Heart left ventricle (tissue), 16 donors: ENCODE results near the gene KRT6A. TPM values are rescaled to one million over a fixed set of nuclear protein-coding genes. Genes with fewer than 3 reads are reported as not detected.

Experiments used
- ATAC-seq, 4 donors: fragments of 200-7000 bp; cut with Tn5 transposase; one replicate each; pipeline ENCODE4 v1.9.1; 2020 to 2022; ENCODE audit warnings: moderate library complexity in 4 of 4, mild to moderate bottlenecking in 3 of 4, moderate number of reproducible peaks in 1 of 4
- DNase-seq, 5 donors: peaks; one replicate each; pipeline ENCODE4 v3.0.0-alpha.2; 2020
- H3K27ac ChIP-seq, 12 donors: fragments of 200-600 bp; sonication (generic) in 4 of 12; one replicate each; pipeline versions ENCODE4 v1.5.0 to v1.8.0; 2016 to 2022; ENCODE audit warnings: mild to moderate bottlenecking in 2 of 12
- H3K27me3 ChIP-seq, 9 donors: fragments of 200-600 bp; sonication (generic) in 2 of 9; one replicate each; pipeline versions ENCODE4 v1.5.1 to v1.8.0; 2016 to 2022; ENCODE audit warnings: mild to moderate bottlenecking in 3 of 9
- H3K36me3 ChIP-seq, 9 donors: fragments of 200-600 bp; sonication (generic) in 2 of 9; one replicate each; pipeline versions ENCODE4 v1.5.0 to v1.8.0; 2018 to 2022; ENCODE audit warnings: mild to moderate bottlenecking in 2 of 9
- H3K4me1 ChIP-seq, 12 donors: fragments of 200-600 bp; sonication (generic) in 4 of 12; one replicate each; pipeline versions ENCODE4 v1.5.0 to v1.8.0; 2016 to 2022; ENCODE audit warnings: mild to moderate bottlenecking in 3 of 12
- H3K4me3 ChIP-seq, 12 donors: fragments of 200-600 bp; sonication (generic) in 4 of 12; one replicate each; pipeline versions ENCODE4 v1.5.0 to v1.8.0; 2017 to 2022; ENCODE audit warnings: mild to moderate bottlenecking in 9 of 12, moderate library complexity in 4 of 12
- H3K9me3 ChIP-seq, 12 donors: fragments of 200-600 bp; sonication (generic) in 4 of 12; one replicate each; pipeline versions ENCODE4 v1.5.0 to v1.8.0; 2016 to 2022; ENCODE audit warnings: mild to moderate bottlenecking in 1 of 12
- POLR2A ChIP-seq, 2 donors: fragments of 450-650 bp; IDR thresholded peaks; one replicate each; pipeline ENCODE4 v1.6.1; 2017; ENCODE audit warnings: antibody characterized with exemption in 2 of 2, mild to moderate bottlenecking in 2 of 2, moderate library complexity in 2 of 2
- WGBS, 4 donors: extraction: QIAGEN DNeasy Blood & Tissue Kit in 2 of 4; methylation state at CpG; one replicate each; pipeline versions ENCODE4 v1.1.5 to v1.1.7; 2013 to 2018; 5-methylcytosine and 5-hydroxymethylcytosine counted together
- intact Hi-C, 10 donors: fragments of 100-400 bp; cut with DNase I; formaldehyde crosslinking; loops; one replicate each; pipeline versions ENCODE4 v1.11.1 to v1.14.2; 2022
- polyA plus RNA-seq, 2 donors: library from polyadenylated mRNA; stranded (reverse); fragments of 200-250 nt; gene quantifications; one replicate each; pipeline ENCODE4 v1.2.3, GENCODE V29; 2013
- total RNA-seq, 9 donors: library from RNA; depleted of rRNA in 2 of 9; stranded (reverse); fragments of >200 nt in 2 of 9; fragmentation: NEBNext Ultra II Directional in 3 of 9; extraction: Animal tissue kit (Norgen Biotek cat#: 25700) in 3 of 9; gene quantifications; one replicate each; pipeline versions ENCODE4 v1.1.0 to v1.2.4, GENCODE V29; 2016 to 2023
- TF ChIP-seq, protein P1 (sequence below), 12 donors: fragments of 200-600 bp; sonication (generic) in 4 of 12; IDR thresholded peaks; one replicate each; pipeline versions ENCODE4 v1.5.0 to v1.8.0; 2018 to 2022; ENCODE audit warnings: antibody characterized with exemption in 12 of 12, mild to moderate bottlenecking in 5 of 12
- donor health status: ischemic (EF 13 %, LVEDD 7.1; RV severe dilation, severe dysfunction).
- donor health status: healthy with polysubstance abuse.
- donor health status: DM: no; HTN: yes; CAD: no.
- donor health status: DM: no; HTN: no; CAD: no.
- donor health status: ischemic (EF 25% LVEDD 6.9; RV normal size, moderate dysfunction).
- donor health status: ischemic (EF 25% LVEDD 5.7; RV mildly dilated, moderate dysfunction).
- donor health status: healthy.
- donor health status: DM: yes; HTN: yes; CAD: no.
- donor health status: ischemic (EF 35%, LVEDD 5.7; RV mildly dilated, moderate dysfunction).
- donor health status: nonischemic (EF 11% LVEDD 7.7; RV severe dilation, severe dysfunction).
- donor health status: DM: yes; HTN: yes; CAD: no.
- donor health status: PGD.
- donor health status: ischemic (EF 29% LVEDD 5.4; RV normal size, mild dysfunction).
- donor health status: nonischemic (EF 23%, LVEDD 6.1; RV moderate dilation, normal function).

The KRT6A gene
- total and polyA plus RNA-seq, 11 donors = 0.03 to 0.11 TPM; not detected in 9

DNA sequence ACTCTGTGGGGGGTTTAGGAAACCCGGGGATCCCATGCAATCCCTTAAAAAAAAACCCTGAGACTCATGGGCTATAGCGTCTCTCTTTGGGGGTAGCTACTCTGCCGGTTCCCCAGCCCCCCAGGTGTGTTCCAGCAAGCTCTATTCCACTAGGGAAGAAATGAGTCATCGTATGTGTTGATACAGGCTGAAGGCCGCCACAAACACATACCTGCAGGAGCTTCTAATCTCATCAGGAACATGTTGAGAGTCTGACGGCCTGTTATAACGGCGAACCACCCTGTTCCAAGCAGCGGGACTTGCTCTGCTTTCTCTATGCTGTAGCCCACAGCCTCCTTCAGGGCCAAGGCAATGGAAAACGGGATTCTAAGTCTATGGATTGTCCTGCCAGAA lies 28.1 kb upstream of the KRT6A start:
- TF ChIP-seq, protein P1, sequence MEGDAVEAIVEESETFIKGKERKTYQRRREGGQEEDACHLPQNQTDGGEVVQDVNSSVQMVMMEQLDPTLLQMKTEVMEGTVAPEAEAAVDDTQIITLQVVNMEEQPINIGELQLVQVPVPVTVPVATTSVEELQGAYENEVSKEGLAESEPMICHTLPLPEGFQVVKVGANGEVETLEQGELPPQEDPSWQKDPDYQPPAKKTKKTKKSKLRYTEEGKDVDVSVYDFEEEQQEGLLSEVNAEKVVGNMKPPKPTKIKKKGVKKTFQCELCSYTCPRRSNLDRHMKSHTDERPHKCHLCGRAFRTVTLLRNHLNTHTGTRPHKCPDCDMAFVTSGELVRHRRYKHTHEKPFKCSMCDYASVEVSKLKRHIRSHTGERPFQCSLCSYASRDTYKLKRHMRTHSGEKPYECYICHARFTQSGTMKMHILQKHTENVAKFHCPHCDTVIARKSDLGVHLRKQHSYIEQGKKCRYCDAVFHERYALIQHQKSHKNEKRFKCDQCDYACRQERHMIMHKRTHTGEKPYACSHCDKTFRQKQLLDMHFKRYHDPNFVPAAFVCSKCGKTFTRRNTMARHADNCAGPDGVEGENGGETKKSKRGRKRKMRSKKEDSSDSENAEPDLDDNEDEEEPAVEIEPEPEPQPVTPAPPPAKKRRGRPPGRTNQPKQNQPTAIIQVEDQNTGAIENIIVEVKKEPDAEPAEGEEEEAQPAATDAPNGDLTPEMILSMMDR (IDR thresholded peaks at IDR 0.05) = no peak
- TF ChIP-seq POLR2A (IDR thresholded peaks at IDR 0.05) = no peak
- WGBS, 4 donors = 62 to 76% (median 71%) methylated on average over 10 of the region's 10 CpGs
- intact Hi-C loops = no loop called here
- no peaks in the 10 kb centered on the region for H3K4me1 ChIP-seq
- no peaks in the 10 kb centered on the region for H3K9me3 ChIP-seq
- H3K27ac ChIP-seq = no peak overlapping the region
- no peak for DNase-seq
- no peak overlapping the region for H3K4me3 ChIP-seq
- H3K36me3 ChIP-seq = no peaks in the 10 kb centered on the region
- ATAC-seq = peak in 2 of 4 donors; percentile 54 to 74
- H3K27me3 ChIP-seq = no peaks in the 10 kb centered on the region

DNA sequence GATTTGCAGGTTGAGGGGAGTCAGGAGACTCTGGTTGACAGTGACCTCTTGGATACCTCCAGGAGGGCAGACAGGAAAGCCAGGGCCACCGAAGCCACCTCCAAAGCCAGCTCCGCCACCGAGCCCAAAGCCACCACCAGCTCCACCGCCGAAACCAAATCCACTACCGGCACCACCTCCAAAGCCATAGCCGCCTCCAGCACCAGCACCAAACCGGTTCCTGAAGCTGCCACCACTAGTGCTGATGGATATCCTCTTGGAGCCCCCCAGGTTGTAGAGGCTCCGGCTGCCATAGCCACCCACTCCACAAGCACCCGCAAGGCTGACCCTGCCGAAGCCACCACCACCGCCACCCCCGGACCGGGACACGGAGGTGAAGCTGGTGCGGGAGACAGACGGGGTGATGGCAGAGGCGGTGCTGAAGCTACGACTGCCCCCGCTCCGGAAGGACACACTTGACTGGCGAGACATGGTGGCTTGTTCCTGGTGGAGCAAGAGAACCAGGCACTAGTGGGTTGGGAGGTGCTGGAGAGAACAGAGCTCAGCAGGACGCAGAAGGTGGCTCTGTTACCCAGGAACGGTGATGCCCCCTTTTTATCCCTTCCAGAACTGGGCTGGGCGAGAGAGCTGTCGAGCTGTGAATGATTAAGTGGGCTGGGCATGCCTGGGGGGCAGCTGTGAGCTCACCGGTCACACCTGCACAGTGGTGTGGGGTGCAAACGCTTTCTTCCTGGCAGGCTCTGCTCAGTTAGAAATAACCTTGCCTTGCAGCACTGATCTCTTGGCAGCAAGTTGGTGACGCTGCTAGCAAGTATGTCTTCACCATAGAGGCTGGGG lies 27.0 kb upstream of the KRT6A start, which contains the start of gene KRT5:
Gene KRT5, minus strand, starts transcription at position 569 of the 837 bp plus-strand sequence. Its CDS starts 98 bp downstream, at position 471.
- no peak within 1 kb of the TSS for H3K27ac ChIP-seq
- DNase-seq (no peak), ATAC-seq (no peak)
- no peaks in the 10 kb centered on the region for H3K9me3 ChIP-seq
- TF ChIP-seq, protein P1 (IDR thresholded peaks at IDR 0.05) = no peak
- TF ChIP-seq POLR2A (IDR thresholded peaks at IDR 0.05) = no peak
- 83 to 86% (median 84%) methylated on average over 24 to 29 of the region's 29 CpGs for WGBS, 4 donors
- H3K4me1 ChIP-seq = no peaks in the 10 kb centered on the region
- intact Hi-C loops = loop anchor here in 1 of 10 donors (10.0 kb wide), 1 partner anchor 365 kb away; no protein-coding TSS in a partner anchor
- no peak within 1 kb of the TSS for H3K4me3 ChIP-seq
- H3K36me3 ChIP-seq = no peaks in the 10 kb centered on the region
- H3K27me3 ChIP-seq = no peaks in the 10 kb centered on the region

DNA sequence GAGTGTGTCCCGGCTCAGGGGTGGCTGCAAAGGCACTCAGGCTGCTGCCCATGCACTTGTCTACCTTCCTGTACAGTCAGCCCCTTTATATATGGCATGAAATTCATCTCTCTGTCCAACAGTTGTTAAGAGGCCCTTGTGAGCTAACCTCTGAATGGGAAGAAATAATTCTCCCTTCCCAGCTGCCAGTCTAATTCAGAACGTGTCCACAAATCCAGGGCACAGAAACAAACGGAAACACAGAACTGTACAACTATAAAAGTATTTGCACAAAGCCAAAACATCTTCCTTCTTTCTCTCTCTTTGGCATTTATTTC lies 26.3 kb upstream of the KRT6A start:
- Histone ChIP-seq H3K27me3 (no peaks in the 10 kb centered on the region), H3K27ac (no peak overlapping the region), H3K36me3 (no peaks in the 10 kb centered on the region), H3K9me3 (no peaks in the 10 kb centered on the region), H3K4me1 (no peaks in the 10 kb centered on the region), H3K4me3 (no peak overlapping the region)
- 79 to 92% (median 82%) methylated on average over 3 of the region's 3 CpGs for WGBS, 4 donors
- intact Hi-C loops = loop anchor here in 1 of 10 donors (10.0 kb wide), 1 partner anchor 365 kb away; no protein-coding TSS in a partner anchor
- DNase-seq = no peak
- no peak for ATAC-seq
- TF ChIP-seq, protein P1 (IDR thresholded peaks at IDR 0.05) = no peak
- TF ChIP-seq POLR2A (IDR thresholded peaks at IDR 0.05) = no peak

DNA sequence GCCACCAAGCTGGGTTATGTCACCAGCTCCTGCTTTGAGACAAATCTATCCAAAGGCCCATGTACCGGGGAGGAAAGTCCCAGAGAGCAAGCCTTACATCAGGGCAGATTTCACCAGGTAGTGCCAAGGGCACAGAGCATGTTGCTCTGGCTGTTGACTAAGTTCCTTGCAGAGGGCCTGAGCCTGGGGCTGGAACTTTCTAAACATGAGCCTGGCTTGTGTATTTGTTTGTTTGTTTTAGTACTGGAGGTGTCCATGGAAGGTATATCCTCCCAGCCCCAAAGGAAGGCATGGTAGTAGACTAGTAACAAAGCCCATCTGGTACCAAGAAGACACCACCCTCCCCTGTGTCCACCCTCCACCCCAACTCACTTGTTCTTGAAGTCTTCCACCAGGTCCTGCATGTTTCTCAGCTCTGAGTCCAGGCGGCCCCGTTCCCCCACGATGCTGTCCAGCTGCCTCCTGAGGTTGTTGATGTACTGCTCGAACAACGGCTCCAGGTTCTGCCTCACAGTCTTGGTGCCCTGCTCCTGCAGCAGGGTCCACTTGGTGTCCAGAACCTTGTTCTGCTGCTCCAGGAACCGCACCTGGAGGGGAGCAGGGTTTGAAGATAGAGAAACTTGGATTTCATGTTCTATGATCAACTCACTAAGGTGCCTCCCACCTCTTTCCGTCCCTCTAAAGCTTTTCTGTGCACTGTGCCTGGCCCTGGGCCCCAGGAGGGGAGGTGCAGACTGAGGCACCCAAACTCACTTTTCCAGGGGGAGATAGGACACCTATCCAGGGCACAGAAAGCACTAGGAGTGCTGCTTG lies 25.7 kb upstream of the KRT6A start:
- H3K36me3 ChIP-seq = no peaks in the 10 kb centered on the region
- TF ChIP-seq POLR2A (IDR thresholded peaks at IDR 0.05) = no peak
- TF ChIP-seq, protein P1 (IDR thresholded peaks at IDR 0.05) = no peak
- intact Hi-C loops = loop anchor here in 1 of 10 donors (10.0 kb wide), 1 partner anchor 364 kb away; no protein-coding TSS in a partner anchor
- no peak overlapping the region for H3K4me3 ChIP-seq
- no peaks in the 10 kb centered on the region for H3K4me1 ChIP-seq
- H3K27me3 ChIP-seq = no peaks in the 10 kb centered on the region
- no peak for ATAC-seq
- no peak for DNase-seq
- 82 to 94% (median 84%) methylated on average over 8 of the region's 8 CpGs for WGBS, 4 donors
- no peak overlapping the region for H3K27ac ChIP-seq
- no peaks in the 10 kb centered on the region for H3K9me3 ChIP-seq
